Sigmoid colon (tissue), 7 donors: ENCODE measurements around the gene VMO1. TPM values are rescaled to one million over a fixed set of nuclear protein-coding genes. Genes with fewer than 3 reads are reported as not detected.
"Not testable (repeated sequence)": the region's sequence is repeated elsewhere in the genome, so short reads cannot be mapped to it uniquely, and the experiment has no call there.

Source experiments
- DNase-seq: peaks from one replicate; pipeline ENCODE4 v3.0.0-alpha.2; 2019
- H3K27ac ChIP-seq, 4 donors: fragments of 200-600 bp; sonication (generic); one replicate each; pipeline ENCODE4 v1.5.1; 2016 to 2019; ENCODE audit warnings: mild to moderate bottlenecking in 1 of 4
- H3K27me3 ChIP-seq, 3 donors: fragments of 200-600 bp; sonication (generic); one replicate each; pipeline ENCODE4 v1.5.1; 2019; ENCODE audit warnings: mild to moderate bottlenecking in 1 of 3
- H3K36me3 ChIP-seq, 4 donors: fragments of 200-600 bp; sonication (generic); one replicate each; pipeline ENCODE4 v1.5.1; 2016 to 2019
- H3K4me1 ChIP-seq, 4 donors: fragments of 200-600 bp; sonication (generic); one replicate each; pipeline ENCODE4 v1.5.1; 2017 to 2019
- H3K4me3 ChIP-seq, 4 donors: fragments of 200-600 bp; sonication (generic); one replicate each; pipeline ENCODE4 v1.5.1; 2017 to 2019; ENCODE audit warnings: mild to moderate bottlenecking in 2 of 4, moderate library complexity in 1 of 4
- H3K9me3 ChIP-seq, 4 donors: fragments of 200-600 bp in 3 of 4; sonication (generic) in 3 of 4; one replicate each; pipeline versions ENCODE4 v1.5.1 to v1.6.1; 2013 to 2019
- EP300 ChIP-seq, 4 donors: sonication (generic); formaldehyde crosslinking; IDR thresholded peaks; one replicate each; pipeline ENCODE4 v1.6.1; 2017; ENCODE audit warnings: antibody characterized with exemption in 4 of 4
- POLR2A ChIP-seq, 2 donors: fragments of 450-650 bp; IDR thresholded peaks; one replicate each; pipeline ENCODE4 v1.6.1; 2016; ENCODE audit warnings: antibody characterized with exemption in 2 of 2, mild to moderate bottlenecking in 2 of 2, moderate library complexity in 2 of 2
- POLR2AphosphoS5 ChIP-seq, 4 donors: sonication (generic); formaldehyde crosslinking; IDR thresholded peaks; one replicate each; pipeline ENCODE4 v1.6.1; 2017; ENCODE audit warnings: antibody characterized with exemption in 4 of 4
- WGBS, 2 donors: extraction: QIAGEN DNeasy Blood & Tissue Kit; methylation state at CpG; one replicate each; pipeline ENCODE4 v1.1.7; 2013; 5-methylcytosine and 5-hydroxymethylcytosine counted together
- intact Hi-C: fragments of 100-400 bp; cut with DNase I; formaldehyde crosslinking; loops from one replicate; pipeline ENCODE4 v1.15.1; 2023
- polyA plus RNA-seq, 3 donors: library from polyadenylated mRNA; stranded (reverse); fragments of 200-250 nt; gene quantifications; one replicate each; pipeline ENCODE4 v1.2.3, GENCODE V29; 2013
- total RNA-seq, 4 donors: library from RNA; depleted of rRNA; stranded (reverse); fragments of >200 nt; gene quantifications; one replicate each; pipeline ENCODE4 v1.1.0, GENCODE V29; 2016
- TF ChIP-seq, protein P1 (sequence below), 4 experiments: fragments of 450-650 bp in 3 of 4; fragments of 200-600 bp in 1 of 4; IDR thresholded peaks; one replicate each; pipeline ENCODE4 v1.5.1; 2016 to 2019; ENCODE audit warnings: antibody characterized with exemption in 4 of 4, mild to moderate bottlenecking in 3 of 4, moderate library complexity in 2 of 4
- donor health status: healthy with polysubstance abuse.
- donor health status: Bipolar disorder and iron deficiency.
- donor health status: healthy.

The VMO1 gene, protein sequence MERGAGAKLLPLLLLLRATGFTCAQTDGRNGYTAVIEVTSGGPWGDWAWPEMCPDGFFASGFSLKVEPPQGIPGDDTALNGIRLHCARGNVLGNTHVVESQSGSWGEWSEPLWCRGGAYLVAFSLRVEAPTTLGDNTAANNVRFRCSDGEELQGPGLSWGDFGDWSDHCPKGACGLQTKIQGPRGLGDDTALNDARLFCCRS
- total RNA-seq (1 to 10 TPM in 3 of 4 donors, not detected in 1; 1.1 to 6.4 (median 4.1) TPM), polyA plus RNA-seq (1 to 10 TPM in 2 of 3 donors, not detected in 1; 2.2 to 4.4 TPM)

DNA sequence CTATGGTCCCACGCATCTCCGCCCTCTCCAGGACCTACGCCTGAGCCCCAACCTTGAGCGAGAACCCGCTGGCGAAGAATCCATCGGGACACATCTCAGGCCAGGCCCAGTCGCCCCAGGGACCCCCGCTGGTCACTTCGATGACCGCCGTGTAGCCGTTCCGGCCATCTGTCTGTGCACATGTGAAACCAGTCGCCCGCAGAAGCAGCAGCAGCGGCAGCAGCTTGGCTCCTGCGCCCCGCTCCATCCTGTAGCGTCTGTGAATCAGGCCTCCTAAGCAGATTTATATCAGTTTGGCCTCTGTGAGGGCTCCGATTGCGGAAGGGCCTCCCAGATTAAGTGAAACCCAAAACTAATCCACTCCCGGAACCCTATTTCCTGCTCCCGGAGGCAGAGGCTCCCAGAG is at the start of gene VMO1:
TSS of gene VMO1 (minus strand) at position 259 of the 406 bp plus-strand sequence. CDS start at position 247, 12 bp downstream.
- Histone ChIP-seq H3K27ac (peak within 1 kb of the TSS in 3 of 4 donors; percentile 21 to 54 (median 27)), H3K4me1 (peaks cover 0 to 50% (median 45%) of the 10 kb centered on the region in 4 donors), H3K9me3 (no peaks in the 10 kb centered on the region), H3K36me3 (no peaks in the 10 kb centered on the region), H3K4me3 (peak within 1 kb of the TSS; percentile 0 to 44 (median 34)), H3K27me3 (peaks cover 9 to 49% (median 18%) of the 10 kb centered on the region in 3 donors)
- peak; percentile 74 for DNase-seq
- intact Hi-C loops = loop anchor here (2.0 to 5.0 kb wide), 3 partner anchors 47 to 201 kb away; partner anchors contain the start of genes ARRB2, CAMTA2, CXCL16 and ZMYND15
- TF ChIP-seq EP300 (IDR thresholded peaks at IDR 0.05) = no peak
- peak in 1 of 4 donors; percentile 20 for TF ChIP-seq POLR2AphosphoS5 (IDR thresholded peaks at IDR 0.05)
- 10 to 24% methylated on average over 24 of the region's 24 CpGs for WGBS, 2 donors

DNA sequence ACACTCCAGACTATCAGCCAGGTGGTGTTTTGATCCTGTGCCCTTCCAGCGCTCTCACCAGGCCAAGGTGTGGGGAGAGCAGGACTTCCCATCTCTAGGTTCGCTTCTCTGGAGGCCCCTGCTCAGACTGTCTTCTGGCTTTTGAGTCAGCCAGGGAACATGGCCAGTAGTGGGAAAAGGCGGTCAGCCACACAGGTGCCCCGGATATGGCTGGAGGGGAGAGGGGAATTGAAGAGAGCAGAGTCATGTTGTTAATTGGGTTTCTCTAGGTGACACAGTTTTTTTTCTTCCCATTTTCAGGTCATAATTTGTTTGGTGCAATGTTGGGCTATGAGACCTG is 48.5 kb upstream of the VMO1 start:
- Histone ChIP-seq H3K4me1 (peaks cover 0 to 34% (median 18%) of the 10 kb centered on the region in 4 donors), H3K27ac (peak overlapping the region; percentile 85 to 94 (median 88)), H3K4me3 (peak overlapping the region in 2 of 4 donors; percentile 76 to 99), H3K36me3 (no peaks in the 10 kb centered on the region), H3K27me3 (no peaks in the 10 kb centered on the region), H3K9me3 (no peaks in the 10 kb centered on the region)
- DNase-seq = no peak
- intact Hi-C loops = loop anchor here (2.0 to 5.0 kb wide), 3 partner anchors 24 to 122 kb away; partner anchors contain the start of genes ARRB2 and PSMB6
- TF ChIP-seq, protein P1, sequence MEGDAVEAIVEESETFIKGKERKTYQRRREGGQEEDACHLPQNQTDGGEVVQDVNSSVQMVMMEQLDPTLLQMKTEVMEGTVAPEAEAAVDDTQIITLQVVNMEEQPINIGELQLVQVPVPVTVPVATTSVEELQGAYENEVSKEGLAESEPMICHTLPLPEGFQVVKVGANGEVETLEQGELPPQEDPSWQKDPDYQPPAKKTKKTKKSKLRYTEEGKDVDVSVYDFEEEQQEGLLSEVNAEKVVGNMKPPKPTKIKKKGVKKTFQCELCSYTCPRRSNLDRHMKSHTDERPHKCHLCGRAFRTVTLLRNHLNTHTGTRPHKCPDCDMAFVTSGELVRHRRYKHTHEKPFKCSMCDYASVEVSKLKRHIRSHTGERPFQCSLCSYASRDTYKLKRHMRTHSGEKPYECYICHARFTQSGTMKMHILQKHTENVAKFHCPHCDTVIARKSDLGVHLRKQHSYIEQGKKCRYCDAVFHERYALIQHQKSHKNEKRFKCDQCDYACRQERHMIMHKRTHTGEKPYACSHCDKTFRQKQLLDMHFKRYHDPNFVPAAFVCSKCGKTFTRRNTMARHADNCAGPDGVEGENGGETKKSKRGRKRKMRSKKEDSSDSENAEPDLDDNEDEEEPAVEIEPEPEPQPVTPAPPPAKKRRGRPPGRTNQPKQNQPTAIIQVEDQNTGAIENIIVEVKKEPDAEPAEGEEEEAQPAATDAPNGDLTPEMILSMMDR (IDR thresholded peaks at IDR 0.05) = no peak
- 19 to 65% methylated on average over 4 of the region's 4 CpGs for WGBS, 2 donors

DNA sequence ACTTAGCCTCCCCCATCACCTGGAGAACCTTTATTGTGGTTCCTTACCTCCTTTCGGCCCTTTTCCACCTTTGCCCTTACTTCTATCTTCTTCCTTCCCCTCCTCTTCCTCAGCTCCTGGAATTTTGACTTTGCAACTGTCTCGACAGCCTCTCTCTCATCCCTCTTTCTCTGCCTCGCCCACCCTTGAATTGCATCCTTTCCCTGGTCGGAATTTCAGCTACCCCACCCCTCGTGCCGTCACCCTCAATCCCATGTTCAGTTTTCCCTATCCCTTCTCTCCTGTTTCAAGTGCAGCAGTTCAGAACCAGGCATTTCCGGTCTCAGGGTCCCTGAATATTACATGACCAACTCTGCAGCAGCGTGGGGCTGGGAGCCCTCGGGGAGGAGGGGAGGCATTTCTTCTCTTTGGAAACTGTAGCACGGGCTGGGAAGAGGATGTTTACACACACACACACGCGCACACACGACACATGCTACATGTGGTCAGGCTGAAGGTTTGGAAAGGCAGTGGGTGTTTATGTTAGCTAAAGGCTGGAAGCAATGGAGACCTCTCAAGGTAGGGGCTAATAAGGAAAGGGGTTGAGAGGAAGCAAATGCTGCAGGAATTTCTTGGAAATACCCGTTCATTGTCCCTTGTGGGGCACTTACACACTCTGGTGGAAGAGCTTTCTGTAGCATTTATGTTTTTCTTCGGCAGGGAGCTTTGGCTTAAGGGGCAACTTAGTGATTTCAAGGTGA is 47.9 kb upstream of the VMO1 start:
- Histone ChIP-seq H3K4me1 (peaks cover 0 to 34% (median 18%) of the 10 kb centered on the region in 4 donors), H3K27ac (peak overlapping the region; percentile 85 to 94 (median 88)), H3K27me3 (no peaks in the 10 kb centered on the region), H3K4me3 (peak overlapping the region; percentile 75 to 99 (median 84)), H3K36me3 (no peaks in the 10 kb centered on the region), H3K9me3 (no peaks in the 10 kb centered on the region)
- intact Hi-C loops = loop anchor here (2.0 to 5.0 kb wide), 4 partner anchors 25 to 122 kb away; partner anchors contain the start of genes ARRB2 and PSMB6
- 2 to 10% methylated on average over 15 of the region's 15 CpGs for WGBS, 2 donors
- DNase-seq = peak; percentile 68
- TF ChIP-seq EP300 (IDR thresholded peaks at IDR 0.05) (no peak), POLR2AphosphoS5 (IDR thresholded peaks at IDR 0.05) (no peak), POLR2A (IDR thresholded peaks at IDR 0.05) (no peak)
- TF ChIP-seq, protein P1 (IDR thresholded peaks at IDR 0.05) = no peak

DNA sequence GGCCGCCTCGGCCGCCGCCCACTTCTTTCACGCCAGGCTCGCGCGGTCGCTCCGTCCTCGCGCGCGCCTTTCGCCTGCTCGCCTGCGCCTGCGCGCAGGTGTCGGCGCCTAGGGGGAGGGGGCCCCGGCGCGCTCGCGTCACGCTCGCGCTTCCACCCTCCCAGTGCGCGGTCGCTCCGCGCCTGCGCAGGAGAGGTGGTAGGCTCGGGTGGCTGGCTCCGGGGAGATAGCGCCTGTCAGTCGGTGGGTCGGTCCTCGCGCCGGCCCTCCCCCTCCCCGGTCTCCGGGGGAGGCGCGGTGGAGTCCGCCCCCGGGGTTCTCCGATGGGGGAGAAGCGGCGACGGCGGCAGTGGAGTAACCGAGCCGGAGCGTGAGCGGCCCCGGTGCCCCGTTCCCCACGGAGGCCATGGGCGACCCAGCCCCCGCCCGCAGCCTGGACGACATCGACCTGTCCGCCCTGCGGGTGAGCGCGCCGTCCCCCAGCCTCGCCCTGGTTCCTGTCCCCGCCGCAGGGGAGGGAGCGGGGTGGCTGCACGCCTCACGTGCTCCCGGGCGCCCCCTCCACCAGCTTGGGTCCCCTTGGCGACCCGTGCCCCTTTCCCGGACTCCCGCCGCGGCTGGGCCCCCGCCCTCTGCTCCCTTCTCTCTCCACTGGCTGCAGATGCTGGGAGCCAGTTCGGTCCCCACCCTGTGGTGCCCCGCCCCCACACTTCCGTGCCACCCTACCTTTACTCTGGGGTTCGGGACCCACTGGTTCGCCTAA is 47.2 kb upstream of the VMO1 start, which contains the start of gene MINK1:
TSS of gene MINK1 (plus strand) at position 163 of the 763 bp plus-strand sequence. CDS start at position 407, 244 bp downstream.
- WGBS, 2 donors = 0% methylated on average over 91 of the region's 91 CpGs
- Histone ChIP-seq H3K27me3 (no peaks in the 10 kb centered on the region), H3K9me3 (no peaks in the 10 kb centered on the region), H3K4me3 (peak within 1 kb of the TSS; percentile 75 to 99 (median 84)), H3K27ac (peak within 1 kb of the TSS; percentile 85 to 94 (median 88)), H3K36me3 (no peaks in the 10 kb centered on the region), H3K4me1 (peaks cover 0 to 34% (median 18%) of the 10 kb centered on the region in 4 donors)
- intact Hi-C loops = loop anchor here (2.0 to 5.0 kb wide), 3 partner anchors 36 to 121 kb away; partner anchors contain the start of genes ARRB2 and PSMB6
- DNase-seq = peak; percentile 94
- TF ChIP-seq POLR2AphosphoS5 (IDR thresholded peaks at IDR 0.05) (peak; percentile 85 to 90 (median 90)), EP300 (IDR thresholded peaks at IDR 0.05) (no peak), POLR2A (IDR thresholded peaks at IDR 0.05) (peak; percentile 65 to 73)
- TF ChIP-seq, protein P1 (IDR thresholded peaks at IDR 0.05) = no peak

DNA sequence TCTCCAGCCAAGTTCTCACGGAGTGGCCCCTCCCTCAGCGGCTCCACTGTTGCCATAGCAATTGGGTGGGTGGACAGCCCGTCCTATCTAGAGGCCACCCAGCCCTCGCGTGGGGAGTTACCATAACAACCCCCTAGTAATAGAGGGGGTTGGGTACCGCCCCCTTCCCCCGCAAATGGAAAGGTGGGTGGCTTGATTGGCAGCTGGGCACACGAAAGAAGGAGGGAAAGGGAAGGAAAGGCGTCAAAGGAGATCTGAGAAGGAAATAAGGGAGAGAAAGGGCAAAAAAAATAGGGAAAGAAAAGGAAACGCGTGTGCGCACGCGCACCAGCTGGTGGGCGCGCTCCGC is 46.6 kb upstream of the VMO1 start:
- not testable (repeated sequence) for H3K27me3 ChIP-seq, H3K36me3 ChIP-seq, H3K9me3 ChIP-seq, DNase-seq
- Histone ChIP-seq H3K27ac (peak overlapping the region; percentile 85 to 94 (median 88)), H3K4me3 (peak overlapping the region; percentile 75 to 99 (median 84)), H3K4me1 (peaks cover 0 to 32% (median 18%) of the 10 kb centered on the region in 4 donors)
- intact Hi-C loops = loop anchor here (2.0 to 5.0 kb wide), 3 partner anchors 36 to 121 kb away; partner anchors contain the start of genes ARRB2 and PSMB6
- WGBS, 2 donors = 0% methylated on average over 12 of the region's 17 CpGs
